Measurements from ENCODE around the gene DSTN. TPM values are rescaled to one million over a fixed set of nuclear protein-coding genes. Genes with fewer than 3 reads are reported as not detected.

Gene DSTN
- 100 to 1,000 TPM; 166 to 322 (median 242) TPM for total RNA-seq

DNA sequence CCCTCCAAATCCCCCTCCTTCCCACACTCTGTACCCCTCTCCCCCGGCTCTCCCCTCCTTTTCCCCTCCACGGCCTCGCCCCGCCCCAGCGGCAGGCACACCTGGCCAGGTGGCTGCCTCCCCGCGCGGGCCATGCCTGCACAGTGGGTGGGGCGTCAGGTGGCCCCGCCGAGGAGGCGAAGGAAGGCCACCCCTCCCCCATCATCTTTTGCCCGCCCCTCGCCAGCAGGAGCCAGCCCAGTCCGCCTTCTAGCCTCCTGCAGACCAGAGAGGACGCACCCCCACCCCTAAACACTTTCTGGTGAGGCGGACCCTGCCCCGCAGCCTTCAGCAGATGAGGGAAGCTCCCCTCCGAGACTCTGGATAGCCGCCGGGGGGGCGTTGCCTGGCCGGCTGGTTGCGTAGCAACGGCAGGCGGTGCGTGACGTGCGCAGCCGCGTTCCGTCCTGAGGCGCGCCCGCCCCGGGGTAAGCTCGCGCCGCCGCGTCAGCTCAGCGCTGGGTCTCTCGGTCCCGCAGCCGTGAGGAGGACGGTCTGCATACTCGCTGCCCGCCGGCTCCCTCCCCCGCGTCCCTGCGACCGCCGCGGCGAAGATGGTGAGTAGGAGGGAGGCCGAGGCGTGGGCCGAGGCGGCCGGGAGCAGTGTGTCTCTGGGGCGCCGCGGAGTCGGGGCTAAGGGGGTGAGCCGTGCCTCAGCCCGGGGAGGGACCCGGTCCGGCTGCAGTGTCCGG, at the start of gene DSTN:
TSS of gene DSTN (plus strand) at position 460 of the 731 bp plus-strand sequence. CDS start at position 594, 134 bp downstream.
- peaks cover 0 to 45% (median 7%) of the 10 kb centered on the region in 4 donors for H3K4me1 ChIP-seq
- H3K27ac ChIP-seq = peak within 1 kb of the TSS; percentile 91 to 99 (median 98)
- peak; percentile 85 to 88 for DNase-seq (ENCODE audit: low spot score in 2 of 2)
- 0% methylated on average over 21 to 26 of the region's 70 CpGs for WGBS, 2 donors
- H3K36me3 ChIP-seq = no peaks in the 10 kb centered on the region
- H3K27me3 ChIP-seq = no peaks in the 10 kb centered on the region
- peak within 1 kb of the TSS; percentile 84 to 96 (median 91) for H3K4me3 ChIP-seq
- TF ChIP-seq POLR2A (IDR thresholded peaks at IDR 0.05) = peak; percentile 96 to 97
- TF ChIP-seq CTCF (IDR thresholded peaks at IDR 0.05) = peak in 1 of 5 experiments; percentile 43
- TF ChIP-seq EP300 (IDR thresholded peaks at IDR 0.05) = peak; percentile 47 to 98
- H3K9me3 ChIP-seq = no peaks in the 10 kb centered on the region

GRCh38 chr20:17520583-17520982, 49.3 kb upstream of the DSTN start:
- WGBS, 2 donors = 29 to 31% methylated on average over 3 of the region's 3 CpGs
- no peaks in the 10 kb centered on the region for H3K9me3 ChIP-seq
- no peaks in the 10 kb centered on the region for H3K36me3 ChIP-seq
- TF ChIP-seq CTCF (IDR thresholded peaks at IDR 0.05) = no peak
- no peak for TF ChIP-seq EP300 (IDR thresholded peaks at IDR 0.05)
- no peak for TF ChIP-seq POLR2A (IDR thresholded peaks at IDR 0.05)
- DNase-seq (ENCODE audit: low spot score in 2 of 2) = no peak
- H3K4me1 ChIP-seq = peaks cover 0 to 12% (median 0%) of the 10 kb centered on the region in 4 donors
- H3K27me3 ChIP-seq = no peaks in the 10 kb centered on the region
- no peak overlapping the region for H3K4me3 ChIP-seq
- H3K27ac ChIP-seq = no peak overlapping the region

DNA sequence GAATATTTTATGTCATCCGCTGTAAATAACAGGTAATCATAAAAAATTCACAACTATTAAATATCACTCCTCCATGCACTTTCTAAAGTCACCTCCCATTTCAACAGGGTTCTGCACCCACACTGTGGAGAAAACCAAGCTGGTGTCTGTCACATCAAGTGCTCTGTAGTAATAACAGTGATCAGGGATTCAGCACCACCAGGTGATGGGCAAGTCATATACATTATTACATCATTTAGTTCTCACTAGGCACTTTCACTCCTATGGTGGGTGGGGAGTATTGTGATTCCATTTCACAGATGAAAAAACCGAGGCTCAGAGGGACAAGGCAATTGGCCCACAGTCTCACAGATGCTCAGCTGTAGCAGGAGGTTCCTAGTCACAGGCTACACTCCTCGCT, 47.3 kb upstream of the DSTN start:
- 85% methylated on average over 3 of the region's 3 CpGs for WGBS, 2 donors
- no peak overlapping the region for H3K27ac ChIP-seq
- H3K36me3 ChIP-seq = no peaks in the 10 kb centered on the region
- H3K4me3 ChIP-seq = no peak overlapping the region
- no peak for DNase-seq (ENCODE audit: low spot score in 2 of 2)
- H3K4me1 ChIP-seq = peaks cover 0 to 12% (median 0%) of the 10 kb centered on the region in 4 donors
- TF ChIP-seq CTCF (IDR thresholded peaks at IDR 0.05) (no peak), EP300 (IDR thresholded peaks at IDR 0.05) (no peak), POLR2A (IDR thresholded peaks at IDR 0.05) (no peak)
- H3K9me3 ChIP-seq = no peaks in the 10 kb centered on the region
- no peaks in the 10 kb centered on the region for H3K27me3 ChIP-seq

- Histone ChIP-seq H3K27me3 (no peaks in the 10 kb centered on the region), H3K36me3 (no peaks in the 10 kb centered on the region), H3K4me3 (no peak overlapping the region), H3K9me3 (no peaks in the 10 kb centered on the region), H3K27ac (no peak overlapping the region), H3K4me1 (peaks cover 0 to 8% (median 0%) of the 10 kb centered on the region in 4 donors)
- DNase-seq (ENCODE audit: low spot score in 2 of 2) = no peak
- no peak for TF ChIP-seq CTCF (IDR thresholded peaks at IDR 0.05)
- TF ChIP-seq EP300 (IDR thresholded peaks at IDR 0.05) = no peak
- TF ChIP-seq POLR2A (IDR thresholded peaks at IDR 0.05) = no peak
- 80 to 85% methylated on average over 5 of the region's 5 CpGs for WGBS, 2 donors
Observed at GRCh38 chr20:17523326-17523725, 46.5 kb upstream of the DSTN start.

DNA sequence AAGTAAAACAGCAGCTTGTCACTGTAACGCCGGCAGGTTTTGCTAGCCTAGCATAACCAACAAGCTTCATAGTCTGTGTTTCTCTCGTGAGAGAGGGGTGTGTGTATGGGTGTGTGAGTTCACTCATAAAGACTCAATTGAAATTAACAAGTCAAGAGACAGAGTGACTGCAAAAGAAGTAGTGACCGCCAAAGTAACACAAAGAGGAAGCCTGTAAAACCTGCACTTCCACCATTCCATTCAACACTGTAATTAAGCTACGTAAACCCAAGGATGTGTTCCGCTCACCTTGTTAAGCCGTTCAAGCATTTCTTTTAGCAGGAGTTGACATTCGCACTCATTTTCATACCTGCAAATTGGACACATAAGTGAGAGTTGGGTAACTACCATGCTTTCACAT, 45.3 kb upstream of the DSTN start:
- Histone ChIP-seq H3K4me3 (no peak overlapping the region), H3K9me3 (no peaks in the 10 kb centered on the region), H3K27me3 (no peaks in the 10 kb centered on the region), H3K4me1 (no peaks in the 10 kb centered on the region), H3K27ac (no peak overlapping the region), H3K36me3 (no peaks in the 10 kb centered on the region)
- DNase-seq (ENCODE audit: low spot score in 2 of 2) = no peak
- WGBS, 2 donors = 66 to 84% methylated on average over 8 of the region's 8 CpGs
- TF ChIP-seq CTCF (IDR thresholded peaks at IDR 0.05) (no peak), POLR2A (IDR thresholded peaks at IDR 0.05) (no peak), EP300 (IDR thresholded peaks at IDR 0.05) (no peak)

Measured in tibial nerve (tissue), 4 donors.